Panc1 (cell line): ENCODE measurements around the gene SPTLC2. TPM values are rescaled to one million over a fixed set of nuclear protein-coding genes. Genes with fewer than 3 reads are reported as not detected.

Experiments
- ATAC-seq: fragments of 200-7000 bp; cut with Tn5 transposase; 2 replicates; pipeline ENCODE4 v1.9.1; 2020; ENCODE audit warnings: mild to moderate bottlenecking, moderate library complexity
- BruUV-seq: library from RNA; stranded (reverse); fragments of 400-500 nt; replicated peaks from 2 replicates; lab custom pipeline; 2021; lab: Mats Ljungman, UMichigan
- CTCF ChIA-PET: fragments of 300-600 bp; sonication (Branson Sonifier 250); formaldehyde crosslinking; loops from one replicate; lab custom pipeline; 2022; ENCODE audit warnings: antibody characterized with exemption; lab: Charles Lee
- POLR2A ChIA-PET: fragments of 300-600 bp; sonication (Branson Sonifier 250); formaldehyde crosslinking; loops from one replicate; lab custom pipeline; 2022; ENCODE audit warnings: antibody characterized with exemption; lab: Charles Lee
- DNase-seq: peaks from one replicate; pipeline ENCODE4 v3.0.0-alpha.2; 2010; ENCODE audit warnings: low read depth, low spot score
- H3K27ac ChIP-seq: 2 replicates; pipeline ENCODE4 v1.5.1; 2011; ENCODE audit warnings: mild to moderate bottlenecking, low read length, inconsistent platforms
- H3K27me3 ChIP-seq: fragments of 200-500 bp; sonication (Bioruptor generic); 2 replicates; pipeline ENCODE4 v1.6.0; 2014; ENCODE audit warnings: low read length, inconsistent platforms; ENCODE audit not compliant: control insufficient read depth, insufficient read depth
- H3K36me3 ChIP-seq: fragments of 200-500 bp; sonication (Bioruptor generic); 2 replicates; pipeline ENCODE4 v1.5.1; 2014; ENCODE audit warnings: inconsistent platforms, mild to moderate bottlenecking, low read length, moderate library complexity; ENCODE audit not compliant: control insufficient read depth, insufficient read depth
- H3K4me1 ChIP-seq: 2 replicates; pipeline ENCODE4 v1.5.1; 2011; ENCODE audit warnings: inconsistent platforms, mild to moderate bottlenecking, low read length, moderate library complexity; ENCODE audit not compliant: control insufficient read depth, insufficient read depth
- H3K4me3 ChIP-seq, 2 experiments: 2 replicates each; pipeline ENCODE4 v1.5.1; 2011 to 2012; ENCODE audit warnings: low read depth in 2 of 2, low read length in 2 of 2, mild to moderate bottlenecking in 2 of 2, inconsistent platforms in 1 of 2, moderate library complexity in 1 of 2
- H3K9me3 ChIP-seq: fragments of 200-500 bp; sonication (Bioruptor generic); 2 replicates; pipeline ENCODE4 v1.5.1; 2014; ENCODE audit warnings: low read depth, mild to moderate bottlenecking, inconsistent platforms, low read length, moderate library complexity; ENCODE audit not compliant: control insufficient read depth, insufficient read depth
- CTCF ChIP-seq: fragments of 450-650 bp; IDR thresholded peaks from 2 replicates; pipeline ENCODE4 v1.5.1; 2017; ENCODE audit warnings: mild to moderate bottlenecking
- POLR2AphosphoS5 ChIP-seq: IDR thresholded peaks from 2 replicates; pipeline ENCODE4 v1.6.1; 2012; ENCODE audit warnings: mild to moderate bottlenecking, low read depth, low read length, moderate library complexity
- REST ChIP-seq, 2 experiments: IDR thresholded peaks; 2 replicates each; pipeline ENCODE4 v1.6.1; 2011 to 2012; ENCODE audit warnings: low read depth in 2 of 2, control low read depth in 1 of 2, low read length in 1 of 2, mild to moderate bottlenecking in 1 of 2, moderate library complexity in 1 of 2; ENCODE audit not compliant: insufficient read depth in 1 of 2
- SIN3A ChIP-seq: IDR thresholded peaks from 2 replicates; pipeline ENCODE4 v1.6.1; 2012; ENCODE audit warnings: low read depth, mild to moderate bottlenecking, low read length, moderate library complexity, borderline replicate concordance; ENCODE audit not compliant: insufficient read depth
- TCF7L2 ChIP-seq: IDR thresholded peaks from 2 replicates; pipeline ENCODE4 v1.6.1; 2011; ENCODE audit warnings: mild to moderate bottlenecking, low read depth, low read length, inconsistent platforms
- in situ Hi-C: cut with HindIII; loops from 2 replicates; pipeline ENCODE4 v1.10.0; 2016; ENCODE audit warnings: low sequenced_read_pairs, low pct_unique_long_range_greater_than_20kb
- intact Hi-C: fragments of 100-400 bp; cut with micrococcal nuclease; formaldehyde crosslinking; loops from one replicate; pipeline ENCODE4 v1.10.0; 2022; ENCODE audit not compliant: unreplicated experiment
- total RNA-seq: library from RNA; stranded (reverse); gene quantifications from one replicate; pipeline ENCODE4 v1.2.1, GENCODE V29; 2021; ENCODE audit not compliant: unreplicated experiment

The SPTLC2 gene
- total RNA-seq, 1 experiment from 2014 or later, result 21.0 TPM

DNA sequence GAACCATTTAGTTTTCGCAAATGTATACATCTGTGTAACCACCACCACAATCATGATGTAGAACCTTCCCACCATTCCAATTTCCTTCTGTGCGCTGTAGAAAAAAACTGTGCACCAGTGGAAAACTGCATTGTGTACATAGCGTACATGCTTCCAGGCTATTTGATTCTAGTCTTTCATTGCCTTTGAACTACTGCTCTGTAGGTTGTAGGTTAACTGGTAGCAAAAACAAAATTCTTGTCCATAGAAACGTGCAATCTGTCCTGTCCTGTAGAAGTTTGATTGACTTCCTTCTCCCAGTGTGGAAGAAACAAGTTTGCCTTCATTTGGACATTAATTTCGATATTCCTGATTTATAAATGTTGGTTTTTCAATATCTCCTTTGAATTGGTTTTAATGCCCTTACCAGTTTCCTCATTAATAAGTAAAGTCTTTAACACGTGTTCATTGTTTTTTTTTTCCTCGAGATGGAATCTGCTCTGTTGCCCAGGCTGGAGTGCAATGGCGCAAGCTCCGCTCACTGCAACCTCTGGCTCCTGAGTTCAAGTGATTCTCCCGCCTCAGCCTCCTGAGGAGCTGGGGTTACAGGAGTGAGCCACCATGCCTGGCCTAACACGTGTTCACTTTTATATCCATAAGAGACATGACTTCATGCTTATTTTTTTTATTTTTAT, 114.2 kb downstream of the SPTLC2 start:
- intact Hi-C loops, result no loop called here
- H3K36me3 ChIP-seq, result no peaks in the 10 kb centered on the region
- TF ChIP-seq CTCF (no peak), REST (IDR thresholded peaks at IDR 0.05; ENCODE audit: insufficient read depth in 1 of 2, low read depth in 2 of 2, low read length in 1 of 2) (no peak), SIN3A (no peak), POLR2AphosphoS5 (no peak), TCF7L2 (no peak)
- ChIA-PET CTCF (no interaction called here), POLR2A (no interaction called here)
- in situ Hi-C loops, result no loop called here
- H3K9me3 ChIP-seq, result no peaks in the 10 kb centered on the region
- BruUV-seq, result no TSS peak
- ATAC-seq (no peak), DNase-seq (no peak)
- H3K4me1 ChIP-seq, result no peaks in the 10 kb centered on the region
- no peaks in the 10 kb centered on the region; the same call in 1 of the 2 replicates for H3K27me3 ChIP-seq
- no peak overlapping the region for H3K4me3 ChIP-seq
- H3K27ac ChIP-seq, result no peak overlapping the region

- intact Hi-C loops (no loop called here), in situ Hi-C loops (no loop called here)
- ATAC-seq, result peak; percentile 54
- DNase-seq, result no peak
- H3K4me1 ChIP-seq, result no peaks in the 10 kb centered on the region
- H3K27ac ChIP-seq, result no peak overlapping the region
- H3K27me3 ChIP-seq, result no peaks in the 10 kb centered on the region; the same call in 1 of the 2 replicates
- H3K9me3 ChIP-seq, result no peaks in the 10 kb centered on the region
- no peak for TF ChIP-seq CTCF
- peak; percentile 91 for TF ChIP-seq TCF7L2
- no peak for TF ChIP-seq REST (IDR thresholded peaks at IDR 0.05; ENCODE audit: insufficient read depth in 1 of 2, low read depth in 2 of 2, low read length in 1 of 2)
- TF ChIP-seq POLR2AphosphoS5, result no peak
- no peak for TF ChIP-seq SIN3A
- CTCF ChIA-PET, result no interaction called here
- POLR2A ChIA-PET, result no interaction called here
- no peaks in the 10 kb centered on the region for H3K36me3 ChIP-seq
- peak overlapping the region; percentile 41 to 48 for H3K4me3 ChIP-seq
- BruUV-seq, result no TSS peak
These were observed 117.4 kb downstream of the SPTLC2 start for GRCh38 chr14:77498984-77499527.
